Non-pigmented ciliary epithelial cell (primary cell): ENCODE results near the gene PDE2A.

Experiments used
- DNase-seq: peaks from one replicate; pipeline ENCODE4 v3.0.0-alpha.2; 2010; ENCODE audit warnings: low read depth

The PDE2A gene

DNA sequence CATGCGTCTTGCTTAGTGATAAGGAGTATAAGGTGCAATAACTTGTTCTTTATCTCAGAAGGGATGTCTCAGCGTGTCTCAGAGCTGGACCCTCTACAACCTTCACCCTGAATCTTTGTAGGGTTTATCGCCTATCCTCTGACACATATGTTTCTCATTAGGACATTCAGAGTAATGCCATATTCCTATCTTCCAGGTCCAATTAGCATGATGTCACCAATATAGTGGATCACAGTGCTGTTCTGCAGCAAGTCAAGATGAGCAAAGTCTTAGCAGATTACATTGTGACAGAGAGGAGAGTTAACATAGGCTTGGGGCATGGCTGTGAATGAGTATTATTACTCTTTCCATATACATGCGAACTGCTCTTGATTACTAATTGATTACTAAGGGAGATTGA lies 129.6 kb downstream of the PDE2A start:
- no peak for DNase-seq

- no peak for DNase-seq
These were observed 130.2 kb downstream of the PDE2A start for GRCh38 chr11:72543849-72544542.

DNA sequence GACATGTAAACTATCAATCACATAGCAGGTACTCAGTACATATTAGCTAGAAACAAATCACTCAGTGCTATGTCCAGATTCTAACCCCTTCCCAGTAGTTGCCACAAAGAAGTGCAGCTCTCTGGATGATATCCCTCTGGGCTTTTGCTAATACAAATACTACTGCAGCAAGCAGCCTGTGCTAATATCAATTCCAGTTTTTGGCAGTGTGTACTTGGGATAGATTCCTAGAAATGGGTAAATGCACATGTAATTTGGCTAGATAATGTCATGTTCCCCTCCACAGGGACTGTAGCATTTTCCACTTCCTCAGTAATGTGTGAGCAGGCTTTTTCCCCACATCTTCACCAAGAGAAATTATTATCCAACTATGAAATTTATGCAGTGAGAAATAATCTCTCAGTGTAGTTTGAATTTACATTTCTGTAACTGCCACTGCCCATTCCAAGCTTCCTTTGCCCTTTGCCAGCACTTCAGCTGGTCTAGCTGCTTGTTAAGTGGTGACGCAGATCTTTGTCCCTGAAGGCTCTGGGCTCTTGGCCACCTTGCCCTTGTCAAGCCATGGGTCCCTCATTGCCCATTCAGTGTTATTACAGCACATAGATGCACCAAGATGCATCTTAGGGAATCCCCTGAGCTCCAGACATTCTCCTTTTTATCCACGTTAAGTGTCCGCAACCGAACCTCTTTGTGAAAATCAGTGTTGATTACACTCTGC lies 132.8 kb downstream of the PDE2A start:
- no peak for DNase-seq

DNA sequence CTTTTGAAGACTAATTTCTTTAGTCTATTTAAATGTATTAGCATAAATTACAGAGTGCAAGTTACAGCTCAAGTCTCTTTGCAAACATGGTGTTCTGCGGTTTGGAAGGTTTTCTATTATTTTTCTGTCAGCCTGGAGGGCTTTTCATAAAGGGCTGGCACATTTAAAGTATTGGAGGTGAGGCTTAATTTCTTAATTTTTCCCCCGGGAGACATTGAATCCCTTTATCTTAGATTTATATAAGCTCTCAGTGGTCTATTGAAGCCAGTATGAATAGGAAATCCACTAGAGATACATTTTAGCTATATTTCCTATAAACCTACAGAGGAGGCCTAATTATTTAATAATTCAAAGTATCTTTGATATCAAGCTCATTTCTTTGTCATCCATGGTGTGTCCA lies 137.2 kb downstream of the PDE2A start:
- no peak for DNase-seq

DNA sequence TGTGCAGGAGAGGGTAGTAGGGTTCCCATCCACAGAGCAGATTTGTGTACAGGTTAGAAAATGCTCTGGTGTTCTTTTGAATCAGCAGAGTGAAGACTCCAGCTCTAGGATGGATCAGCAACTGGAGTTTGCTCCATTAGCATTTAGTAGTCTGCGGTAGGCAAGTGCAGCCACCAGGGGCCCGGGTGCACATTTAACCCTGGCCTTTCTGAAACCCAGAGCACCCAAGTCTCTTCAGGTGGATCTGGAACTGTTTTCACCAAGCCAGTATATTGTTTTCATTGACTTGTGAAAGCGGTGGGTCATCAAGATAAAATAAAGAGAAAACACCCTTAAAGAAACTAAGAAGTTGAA lies 139.1 kb downstream of the PDE2A start:
- no peak for DNase-seq

DNA sequence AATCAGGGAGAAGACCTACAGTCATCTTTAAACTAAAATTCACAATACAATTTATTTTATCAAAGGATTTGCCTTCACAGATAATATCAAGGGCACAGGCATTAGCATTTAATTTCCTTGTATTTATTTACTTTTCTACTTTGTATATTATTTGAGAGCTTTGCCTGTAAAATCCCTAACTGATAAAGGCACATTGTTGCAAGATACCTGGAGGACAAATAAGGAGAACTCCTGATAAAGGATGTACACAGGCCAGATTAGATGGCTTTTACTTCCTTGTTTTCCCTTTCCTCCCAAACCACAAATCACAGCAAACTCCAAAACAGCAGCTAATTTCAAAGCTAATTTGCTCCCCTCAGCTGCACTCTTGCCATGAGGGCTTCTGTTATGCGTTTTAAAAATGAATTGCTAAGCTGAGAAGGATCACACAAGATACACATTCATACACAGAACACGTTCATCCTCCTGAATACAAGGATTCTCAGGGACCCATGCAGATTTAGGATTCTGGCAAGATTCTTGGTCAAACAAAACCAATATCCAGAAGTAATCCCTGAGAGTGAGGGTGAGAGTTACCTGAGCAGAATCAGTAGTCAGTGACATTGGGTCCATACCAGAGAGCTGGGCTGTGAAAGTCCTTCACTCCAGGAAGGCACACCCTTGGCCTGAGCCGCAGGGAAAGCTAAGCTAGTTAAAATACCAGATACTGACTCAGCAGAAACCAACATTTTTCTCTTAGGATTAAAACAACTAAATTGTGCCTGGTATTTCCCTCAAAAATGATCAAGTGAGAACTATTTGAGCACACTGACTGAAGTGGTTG lies 139.6 kb downstream of the PDE2A start:
- DNase-seq: no peak

GRCh38 chr11:72529068-72529467 lies 145.2 kb downstream of the PDE2A start:
- no peak for DNase-seq

GRCh38 chr11:72528121-72528520 lies 146.1 kb downstream of the PDE2A start:
- DNase-seq: no peak
